Activated T-cell treated with anti-CD3 and anti-CD28 coated beads, Interleukin-2, amount 50 U/mL, for 48 hours (primary cell): Measurements from ENCODE around the gene CRIP1.
A peak's percentile ranks its signal among the peaks of the same experiment; 100 is the strongest.

Experiments used
- DNase-seq, 2 experiments: peaks; one replicate each; pipeline ENCODE4 v3.0.0-alpha.2; 2020

Gene CRIP1

DNA sequence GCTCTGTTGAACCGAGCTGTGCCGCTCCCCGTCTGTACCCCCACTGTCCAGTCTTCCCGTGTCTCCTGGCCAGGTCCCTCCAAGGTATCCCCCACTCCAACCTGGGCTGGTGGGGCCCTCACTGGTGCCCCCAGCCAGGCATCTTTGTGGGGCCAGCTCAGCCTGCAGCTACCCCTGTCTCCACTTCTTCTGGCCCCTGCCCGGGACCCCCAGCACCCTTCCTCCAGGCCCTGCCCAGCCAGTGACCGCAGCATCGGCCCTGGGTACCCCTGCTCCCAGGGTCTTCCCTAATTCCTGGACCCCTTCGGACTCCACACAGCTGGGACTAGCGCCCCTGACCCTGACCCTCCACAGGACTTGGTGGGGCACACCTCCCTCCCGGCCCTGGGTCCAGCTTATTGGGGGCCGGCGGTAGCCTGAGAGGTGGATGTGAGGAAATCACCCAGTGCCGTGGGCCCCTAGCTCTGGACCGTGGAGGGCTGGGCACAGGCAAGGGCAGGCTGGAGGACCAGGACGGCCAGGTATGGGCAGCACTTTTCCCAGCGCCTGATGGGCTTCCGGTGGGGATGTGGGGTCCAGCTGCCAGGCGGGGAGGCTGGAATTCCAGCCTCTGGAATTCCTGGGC, 4.1 kb upstream of the CRIP1 start:
- DNase-seq, result no peak

DNA sequence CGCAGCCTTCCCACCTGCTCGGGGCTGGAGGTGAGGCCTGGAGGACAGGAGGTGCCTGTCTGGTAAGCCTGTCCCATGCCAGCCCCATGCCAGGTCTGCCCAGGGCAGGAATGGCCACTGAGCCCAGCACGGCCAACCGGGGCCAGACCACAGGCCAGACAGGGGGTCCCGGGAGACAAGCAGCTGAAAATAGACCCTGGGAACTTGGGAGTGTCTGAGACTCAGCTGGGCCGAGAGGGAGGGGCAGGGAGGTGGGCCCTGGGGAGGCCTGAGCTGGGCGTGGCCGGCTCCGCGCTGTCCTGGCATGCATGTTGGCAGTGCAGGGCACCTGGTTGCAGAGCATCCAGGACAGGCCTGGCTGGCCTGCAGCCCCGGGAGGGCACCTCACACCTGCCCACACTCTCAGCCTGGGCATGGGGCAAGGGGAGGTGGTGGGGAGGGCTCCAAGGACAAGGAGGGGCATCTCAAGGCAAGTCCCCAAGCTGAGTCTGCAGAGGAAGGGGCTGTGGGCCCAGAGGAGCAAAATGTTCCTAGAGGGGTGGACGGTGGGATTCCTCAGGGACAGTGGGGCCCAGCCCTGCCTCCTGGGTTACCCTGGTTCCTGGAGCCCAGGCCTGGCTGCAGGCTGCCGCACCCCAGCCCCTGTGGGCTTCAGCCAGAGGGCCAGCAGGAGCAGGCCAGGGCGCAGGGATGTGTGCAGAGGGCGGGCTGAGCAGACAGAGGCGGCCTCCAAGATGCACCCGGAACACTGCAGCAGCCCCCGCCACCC, 3.2 kb upstream of the CRIP1 start:
- no peak for DNase-seq

DNA sequence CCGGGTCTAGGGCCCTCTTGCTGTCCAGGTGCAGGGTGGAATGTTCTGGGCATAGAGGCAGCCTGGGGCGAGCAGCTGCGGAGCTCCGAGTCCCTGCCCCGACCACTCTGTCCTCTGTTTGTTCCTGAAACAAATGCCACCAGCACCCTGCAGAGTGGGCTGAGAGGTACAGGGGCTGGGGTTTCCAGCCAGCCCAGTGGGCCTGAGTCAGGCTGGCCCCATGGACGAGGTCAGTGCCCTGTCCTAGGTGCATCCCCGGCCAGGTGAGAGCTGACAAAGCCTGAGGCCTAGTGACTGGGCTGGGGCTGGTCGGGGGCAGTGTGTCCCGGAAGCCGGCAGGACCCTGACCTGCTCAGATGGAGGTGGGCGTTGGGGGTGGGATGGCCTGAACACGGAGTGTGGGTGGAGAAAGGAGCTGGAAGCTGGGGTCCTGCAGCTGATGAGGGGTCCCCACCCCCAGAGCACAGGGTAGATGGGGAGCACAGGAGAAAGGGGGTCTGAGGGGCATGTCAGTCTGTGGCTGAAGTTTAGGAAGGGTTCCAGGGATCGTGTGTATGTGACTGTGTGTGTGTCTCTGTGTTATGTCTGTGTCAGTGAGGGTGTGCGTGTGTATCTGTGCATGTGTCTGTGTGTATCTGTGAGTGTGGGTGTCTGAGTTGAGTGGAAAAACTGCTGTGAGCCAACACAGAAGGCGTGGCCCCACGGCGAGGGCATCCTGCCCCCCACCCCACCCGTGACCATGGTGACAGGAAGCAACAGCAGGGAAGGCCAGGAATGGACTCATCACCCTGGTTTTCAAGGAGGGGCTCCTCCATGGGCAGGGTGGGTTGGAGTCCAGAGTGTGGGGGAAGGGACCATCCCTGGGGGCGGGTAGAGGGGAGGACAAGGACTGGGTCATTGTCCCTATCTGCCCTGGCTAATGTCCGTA, 2.4 kb upstream of the CRIP1 start:
- no peak for DNase-seq

DNA sequence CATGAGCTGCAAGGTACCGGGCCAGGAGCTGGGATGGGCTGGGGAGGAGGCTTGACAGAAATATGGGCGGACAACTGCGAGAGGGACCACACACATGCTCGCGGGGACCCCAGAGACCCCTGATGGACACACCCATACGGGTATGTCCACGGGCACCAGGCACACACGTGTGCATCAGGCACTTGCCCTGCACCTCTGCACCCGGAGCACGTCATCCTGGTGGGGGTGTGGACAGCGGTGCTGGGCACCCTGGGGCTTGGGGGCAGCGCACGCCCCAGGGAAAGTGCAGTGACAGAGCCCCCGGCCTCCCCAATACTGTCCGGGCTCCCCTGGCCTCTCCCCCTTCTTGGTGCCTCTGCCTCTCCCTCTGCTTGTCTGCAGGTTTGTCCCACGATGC, 1.7 kb upstream of the CRIP1 start:
- no peak for DNase-seq

DNA sequence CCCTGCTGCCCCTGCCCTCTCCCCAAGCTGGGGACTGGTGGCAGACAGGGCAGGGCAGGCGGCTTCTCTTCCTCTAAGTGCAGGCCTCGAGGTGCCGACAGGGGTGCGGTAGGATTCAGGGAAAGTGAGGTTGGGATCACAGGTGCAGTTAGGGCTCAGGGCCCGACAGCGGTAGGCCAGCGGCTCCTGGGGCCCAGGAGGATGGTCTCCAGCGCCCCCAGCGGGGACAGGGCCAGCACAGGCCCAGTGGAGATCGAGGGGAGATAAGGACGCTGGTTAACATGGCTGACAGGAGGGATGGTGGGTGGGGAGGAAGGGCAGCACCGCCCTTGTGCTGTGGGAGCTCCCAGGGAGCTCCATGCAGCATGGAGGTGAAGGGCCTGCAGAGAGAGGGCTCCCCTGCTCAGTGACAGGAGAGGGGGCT, 935 bp upstream of the CRIP1 start:
- peak in 1 of 2 experiments; percentile 59 for DNase-seq

DNA sequence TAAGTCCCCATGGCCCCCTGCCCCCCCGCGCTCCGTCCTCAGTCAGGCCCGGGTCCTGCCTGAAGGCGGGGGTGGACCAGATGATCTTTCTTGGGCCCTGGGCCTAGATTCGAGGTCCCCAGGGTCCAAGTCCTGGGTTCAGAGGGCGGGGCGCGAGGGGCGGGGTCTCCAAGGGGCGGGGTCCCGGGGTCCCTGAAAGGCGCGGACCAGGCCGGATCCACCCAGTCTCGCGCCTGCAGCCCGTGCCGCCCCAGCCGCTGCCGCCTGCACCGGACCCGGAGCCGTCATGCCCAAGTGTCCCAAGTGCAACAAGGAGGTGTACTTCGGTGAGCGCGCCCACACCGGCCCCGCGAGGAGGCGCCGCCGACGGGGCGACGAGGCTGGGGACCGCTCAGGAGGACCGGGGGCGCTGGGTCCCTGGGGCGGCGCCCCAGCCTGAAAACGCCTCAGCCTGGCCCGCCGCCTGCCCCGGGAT, 325 bp downstream of the CRIP1 start:
- peak; percentile 67 to 71 for DNase-seq

DNA sequence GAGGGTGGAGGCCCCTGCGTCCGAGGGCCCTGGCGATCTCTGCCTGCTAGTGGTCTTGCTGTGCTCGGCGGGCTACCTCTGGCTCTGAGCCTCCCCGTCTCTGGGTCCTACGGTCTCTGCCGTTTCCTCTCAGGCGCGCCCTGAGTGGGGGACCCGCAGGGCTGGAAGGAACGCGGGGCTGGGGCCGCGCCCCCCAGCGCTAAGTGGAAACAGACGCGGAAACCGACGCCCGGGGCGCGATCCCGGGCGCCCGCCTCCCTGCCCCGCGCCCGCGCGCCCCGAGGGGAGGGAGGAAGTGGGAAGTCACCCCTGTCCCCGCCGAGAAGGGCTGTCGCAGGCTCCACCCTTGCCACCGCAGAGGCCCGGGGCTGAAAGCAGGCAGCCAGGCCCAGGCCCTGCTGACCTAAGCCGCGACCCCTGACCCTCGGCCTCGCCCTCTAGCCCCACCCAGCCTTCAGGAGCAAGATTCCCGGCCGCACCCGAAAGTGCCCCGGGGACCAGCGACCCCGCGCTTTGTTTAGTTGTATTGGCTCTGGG, 831 bp downstream of the CRIP1 start:
- peak; percentile 69 to 75 for DNase-seq

DNA sequence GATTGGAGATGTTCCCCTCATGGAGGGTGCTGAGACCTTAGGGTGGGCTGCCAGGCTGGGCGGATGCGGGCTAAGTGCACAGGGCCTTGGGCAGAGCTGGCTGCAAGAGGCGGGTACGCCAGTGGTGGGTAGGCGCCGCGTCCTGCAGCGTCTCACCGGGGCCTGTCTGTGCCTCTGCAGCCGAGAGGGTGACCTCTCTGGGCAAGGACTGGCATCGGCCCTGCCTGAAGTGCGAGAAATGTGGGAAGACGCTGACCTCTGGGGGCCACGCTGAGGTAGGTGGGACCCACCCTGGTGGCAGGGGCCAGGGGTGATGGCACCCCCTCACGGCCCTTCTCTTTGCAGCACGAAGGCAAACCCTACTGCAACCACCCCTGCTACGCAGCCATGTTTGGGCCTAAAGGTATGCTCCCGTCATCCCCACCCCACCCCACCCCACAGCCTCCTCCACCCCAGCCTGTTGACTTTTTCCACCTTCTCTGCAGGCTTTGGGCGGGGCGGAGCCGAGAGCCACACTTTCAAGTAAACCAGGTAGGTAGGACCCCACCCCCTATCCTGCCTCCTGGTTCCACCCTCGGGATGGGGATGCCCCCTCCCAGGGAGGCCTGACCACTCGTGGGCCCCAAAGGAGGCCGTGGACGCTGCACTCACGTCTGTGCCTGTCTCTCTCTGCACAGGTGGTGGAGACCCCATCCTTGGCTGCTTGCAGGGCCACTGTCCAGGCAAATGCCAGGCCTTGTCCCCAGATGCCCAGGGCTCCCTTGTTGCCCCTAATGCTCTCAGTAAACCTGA, 1.5 kb downstream of the CRIP1 start:
- peak; percentile 54 to 61 for DNase-seq

DNA sequence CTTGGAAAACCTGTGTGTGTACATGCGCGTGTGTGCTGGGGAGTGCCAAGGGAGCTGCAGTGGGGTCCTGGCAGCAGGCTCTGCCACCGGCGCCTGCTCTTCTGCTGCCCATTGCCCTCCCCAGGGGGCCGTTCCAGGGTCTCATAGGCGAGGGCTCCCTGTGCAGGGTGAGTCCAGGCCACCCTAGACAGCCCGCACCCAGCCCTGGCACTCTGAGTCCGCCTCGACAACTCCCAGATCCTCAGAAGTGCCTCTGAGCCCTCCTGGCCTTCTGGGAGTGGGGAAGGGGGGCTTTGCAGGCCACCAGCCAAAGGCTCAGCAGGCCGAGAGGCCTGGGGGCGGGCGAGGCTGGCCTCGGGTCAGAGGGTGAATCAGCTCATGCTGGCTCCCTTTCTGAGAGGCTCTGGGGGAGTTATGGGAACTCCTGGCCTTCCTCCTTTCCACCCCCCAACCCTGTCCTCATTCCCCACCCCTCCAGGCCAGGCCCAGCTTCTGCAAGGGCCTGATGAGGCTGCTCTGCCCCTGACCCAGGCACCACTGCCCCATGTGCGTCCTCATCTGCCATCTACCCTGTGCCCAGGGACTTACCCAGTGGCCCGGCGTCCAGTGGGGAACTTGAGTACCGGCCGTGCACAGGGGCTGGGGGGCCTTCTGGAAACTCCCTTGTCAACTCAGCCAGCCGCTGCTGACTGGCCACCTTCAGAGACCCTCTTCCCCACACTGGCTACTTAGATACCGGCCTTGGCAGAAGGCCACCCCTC, 2.3 kb downstream of the CRIP1 start:
- DNase-seq, result no peak

DNA sequence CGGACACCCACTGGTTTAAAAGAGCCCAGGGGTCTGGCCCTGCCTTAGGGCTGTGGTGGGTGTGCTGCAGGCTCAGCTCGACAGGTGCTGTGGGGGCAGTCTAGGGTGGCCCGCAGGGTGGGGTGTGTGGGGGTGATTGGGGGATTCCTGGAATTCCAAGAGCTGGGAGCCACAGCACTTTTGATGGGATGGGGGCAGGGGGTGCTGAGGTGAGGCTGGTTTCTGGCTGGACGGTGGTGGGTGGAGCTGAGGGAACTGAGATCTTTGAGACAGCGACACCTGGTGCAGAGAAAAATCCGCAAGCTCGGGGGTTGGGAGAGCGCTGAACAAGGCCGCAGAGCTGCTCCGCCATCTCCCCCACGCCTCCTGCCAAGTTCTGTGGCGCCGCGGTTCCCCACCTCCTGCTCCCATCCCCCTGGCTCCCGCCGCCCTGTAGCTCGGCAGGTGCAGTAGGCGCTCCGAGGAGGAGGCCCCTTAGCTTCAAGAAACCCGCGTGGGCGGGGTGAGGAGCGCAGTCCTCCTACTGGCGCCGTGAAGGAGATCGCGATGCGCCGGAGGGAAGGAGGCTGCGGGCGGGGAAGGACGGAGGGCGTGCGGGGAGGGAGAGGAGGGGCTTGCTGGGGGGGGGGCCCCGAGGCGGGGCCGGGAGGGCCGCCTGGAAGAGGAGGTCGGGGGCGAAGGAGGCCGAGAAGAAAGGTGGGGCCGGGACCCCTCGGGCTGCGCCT, 3.0 kb downstream of the CRIP1 start:
- peak; percentile 87 to 92 for DNase-seq

DNA sequence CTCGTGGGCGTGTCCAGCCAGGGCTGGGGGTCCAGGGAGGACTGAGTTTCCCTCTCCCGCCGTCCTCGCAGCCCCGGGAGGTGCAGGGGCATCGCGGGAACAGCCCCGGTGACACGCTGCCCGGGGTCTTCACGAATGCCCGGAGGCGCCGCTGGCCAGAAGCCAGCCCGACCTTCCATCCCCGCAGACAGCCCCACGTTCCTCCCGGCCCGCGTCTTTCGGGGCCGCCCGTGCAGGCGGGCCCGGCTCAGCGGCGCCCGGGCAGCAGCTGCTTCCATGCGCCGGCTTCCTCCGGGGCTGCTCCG, 3.5 kb downstream of the CRIP1 start:
- no peak for DNase-seq

DNA sequence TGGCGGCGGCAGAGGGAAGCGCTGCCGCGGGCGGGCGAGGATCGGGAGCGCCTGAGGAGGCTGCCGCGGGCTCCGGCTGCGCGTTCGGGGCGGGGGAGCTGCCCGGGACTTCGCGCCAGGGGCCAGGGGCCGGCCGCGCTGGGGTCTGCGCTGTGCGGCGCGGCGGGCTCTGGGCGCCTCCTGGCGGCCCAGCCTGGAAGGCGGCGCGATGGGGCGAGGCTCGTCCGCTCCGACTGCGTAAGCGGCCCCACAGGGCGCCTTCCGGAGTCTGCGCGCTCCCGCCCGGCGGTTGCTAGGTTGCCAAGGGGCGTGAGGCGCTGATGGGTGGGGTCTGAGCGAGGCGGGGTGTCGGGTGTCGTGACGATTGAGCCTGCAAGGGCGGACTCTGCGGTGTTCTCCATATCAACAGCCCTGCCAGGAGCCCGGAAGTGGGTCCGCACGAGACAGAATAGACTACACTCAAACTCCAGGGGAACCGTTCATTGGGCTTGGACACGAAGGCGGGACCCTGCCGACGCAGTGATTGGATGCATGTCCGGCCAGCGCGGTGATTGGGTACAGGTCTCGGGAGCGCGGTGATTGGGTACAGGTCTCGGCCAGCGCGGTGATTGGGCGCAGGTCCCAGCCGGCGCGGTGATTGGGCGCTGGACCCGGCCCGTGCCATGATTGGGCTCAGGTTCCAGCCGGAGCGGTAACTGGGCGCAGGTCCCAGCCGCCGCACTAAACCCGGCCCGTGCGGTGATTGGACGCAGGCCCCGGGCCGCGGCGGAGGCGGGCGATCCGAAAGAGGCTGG, 4.1 kb downstream of the CRIP1 start, which contains the start of gene TEDC1:
TEDC1 (plus strand) TSS at position 675 of the 794 bp plus-strand sequence. CDS start 130 bp downstream, outside the sequence.
- DNase-seq, result peak; percentile 99

DNA sequence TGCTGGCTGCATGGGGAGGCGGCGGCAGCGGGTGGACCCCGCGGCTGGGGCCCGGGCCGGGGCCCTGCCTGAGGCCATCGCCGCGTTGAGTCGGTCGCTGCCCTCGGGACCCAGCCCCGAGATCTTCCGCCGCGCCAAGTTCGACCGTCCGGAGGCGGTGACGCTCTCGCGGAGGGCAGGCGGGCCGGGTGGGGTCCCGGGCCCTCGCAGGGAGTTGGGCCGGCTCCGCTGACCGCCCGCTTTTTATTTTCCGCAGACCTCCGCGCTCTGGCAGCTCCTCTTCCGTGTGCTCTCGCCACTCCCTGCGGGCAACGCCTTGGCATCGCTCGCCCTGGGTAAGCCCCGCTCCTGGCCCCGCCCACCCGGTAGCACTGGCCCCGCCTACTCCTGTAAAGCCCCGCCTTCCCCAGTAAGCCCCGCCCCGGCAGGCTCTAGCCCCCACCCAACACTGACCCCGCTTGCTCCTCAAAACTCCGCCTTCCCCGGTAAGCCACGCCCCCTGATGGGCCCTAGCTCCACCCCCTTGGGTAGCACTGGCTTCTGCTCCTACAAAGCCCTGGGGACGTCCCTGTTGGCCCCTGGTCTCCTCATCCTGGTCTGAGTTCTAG, 4.8 kb downstream of the CRIP1 start:
- peak; percentile 97 for DNase-seq

DNA sequence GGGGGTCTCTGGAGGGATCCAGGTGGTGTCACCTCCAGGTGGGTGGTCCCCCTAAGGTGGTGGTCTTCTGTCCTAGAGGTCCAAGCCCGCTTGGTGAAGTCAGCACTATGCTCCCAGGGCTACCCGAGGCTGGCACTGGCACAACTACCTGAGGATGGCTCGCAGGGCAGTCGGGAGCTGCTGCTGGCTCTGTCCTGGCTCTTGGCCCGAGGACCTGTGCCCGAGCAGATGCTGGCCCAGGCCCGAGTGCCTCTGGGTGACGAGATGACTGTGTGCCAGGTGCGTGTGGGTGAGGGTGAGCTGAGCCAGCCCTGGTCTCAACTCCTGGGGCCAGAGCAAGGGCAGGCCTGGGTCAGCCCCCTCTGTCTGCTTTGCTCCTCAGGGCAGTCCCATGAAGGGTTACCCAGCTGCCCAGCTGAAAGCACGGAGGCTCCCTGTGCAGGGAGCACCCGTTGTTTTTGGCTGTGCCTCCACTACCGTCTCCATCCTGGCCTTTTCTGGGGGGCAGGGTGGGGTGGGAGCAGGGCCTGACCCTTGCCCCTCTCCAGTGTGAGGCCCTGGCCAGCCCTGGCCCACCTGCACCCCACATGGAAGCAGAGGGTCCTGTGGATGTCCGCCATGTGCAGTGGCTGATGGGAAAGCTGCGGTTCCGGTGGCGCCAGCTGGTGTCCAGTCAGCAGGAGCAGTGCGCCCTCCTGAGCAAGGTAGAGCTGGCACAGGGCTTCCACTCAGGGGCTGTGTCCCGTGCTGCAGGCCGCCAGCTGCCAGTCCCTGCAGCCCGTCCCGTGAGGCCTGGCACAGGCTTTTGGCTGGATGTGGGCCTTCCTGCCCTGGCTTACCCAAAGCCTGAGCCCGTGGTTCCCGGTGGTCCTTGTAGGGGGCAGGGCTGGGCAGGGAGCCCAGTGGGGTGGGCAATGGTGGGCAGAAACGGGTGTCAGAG, 5.6 kb downstream of the CRIP1 start:
- DNase-seq, result peak in 1 of 2 experiments; percentile 15

DNA sequence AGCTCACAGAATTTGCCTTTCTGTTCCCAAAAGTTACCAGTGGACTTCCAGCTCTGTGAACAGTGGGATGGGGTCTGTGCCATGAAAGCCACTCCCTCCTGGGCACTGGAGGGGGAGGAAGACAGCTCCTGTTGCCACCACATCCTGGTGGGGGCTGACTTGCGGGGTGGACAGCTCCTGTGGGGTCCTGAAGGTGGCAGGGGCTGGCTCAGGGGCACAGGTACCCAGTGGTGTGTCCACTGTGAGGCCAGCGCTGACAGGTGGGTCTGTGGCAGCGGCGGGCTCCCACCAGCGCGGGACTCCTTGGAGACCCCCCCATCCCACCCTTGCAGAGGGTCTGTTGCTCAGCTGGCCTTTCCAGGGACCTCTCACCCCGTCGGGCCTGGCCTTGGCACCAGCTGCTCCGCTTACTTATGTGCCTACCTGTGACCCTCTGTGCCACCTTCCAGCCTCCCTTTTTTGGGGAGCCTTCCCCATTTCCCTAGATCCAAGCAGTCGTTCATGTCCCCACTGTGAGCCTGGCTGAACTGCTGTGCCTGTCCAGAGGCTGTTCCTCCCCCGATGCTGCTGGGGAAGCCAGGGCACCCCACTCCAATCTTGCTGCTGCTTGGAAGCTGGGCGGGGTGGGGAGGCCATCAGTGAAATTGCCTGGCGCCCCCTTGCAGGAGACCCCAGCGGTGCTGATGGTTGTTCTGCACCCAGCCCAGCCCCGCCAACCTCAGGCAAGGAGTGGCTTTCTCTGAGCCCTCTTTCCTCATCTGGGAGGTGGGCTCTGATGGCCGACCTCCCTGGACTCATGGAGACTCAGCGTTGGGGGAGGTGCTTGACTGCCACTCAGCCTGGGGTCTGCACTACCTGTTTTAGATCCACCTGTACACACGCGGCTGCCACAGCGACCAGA, 6.5 kb downstream of the CRIP1 start:
- DNase-seq, result peak in 1 of 2 experiments; percentile 17

DNA sequence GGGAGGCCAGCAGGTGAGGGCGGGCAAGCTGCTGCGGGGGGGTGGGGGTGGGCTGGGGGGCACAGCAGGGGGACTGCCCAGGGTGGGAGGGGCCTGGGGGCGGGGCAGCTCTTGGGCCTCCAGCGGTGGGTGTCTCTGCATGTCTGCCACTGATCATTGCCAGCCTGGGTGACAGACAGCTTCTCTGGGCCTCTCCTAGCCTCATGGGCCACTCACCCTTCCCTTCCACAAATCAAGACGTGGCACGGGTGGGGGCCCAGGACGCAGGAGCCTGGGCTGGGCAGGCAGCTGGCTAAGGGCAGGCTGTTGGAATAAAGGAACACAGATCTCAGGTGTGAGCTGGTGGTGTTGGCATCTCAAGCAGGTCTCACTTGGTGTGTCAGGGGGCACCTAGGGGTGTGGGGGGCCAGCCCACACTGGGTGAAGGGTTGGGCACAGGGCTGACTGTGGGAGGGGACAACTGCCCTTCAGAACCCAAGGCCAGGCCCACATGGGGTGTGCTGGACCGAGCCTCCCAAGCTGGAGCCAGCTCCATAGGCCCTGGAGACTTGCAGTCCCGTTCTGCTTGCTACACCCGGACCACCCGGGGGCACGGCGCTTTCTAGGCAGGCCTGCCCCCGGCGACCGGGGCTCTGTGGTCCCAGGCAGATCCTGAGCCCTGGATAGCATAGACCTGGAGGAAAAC, 7.4 kb downstream of the CRIP1 start:
- peak in 1 of 2 experiments; percentile 16 for DNase-seq

DNA sequence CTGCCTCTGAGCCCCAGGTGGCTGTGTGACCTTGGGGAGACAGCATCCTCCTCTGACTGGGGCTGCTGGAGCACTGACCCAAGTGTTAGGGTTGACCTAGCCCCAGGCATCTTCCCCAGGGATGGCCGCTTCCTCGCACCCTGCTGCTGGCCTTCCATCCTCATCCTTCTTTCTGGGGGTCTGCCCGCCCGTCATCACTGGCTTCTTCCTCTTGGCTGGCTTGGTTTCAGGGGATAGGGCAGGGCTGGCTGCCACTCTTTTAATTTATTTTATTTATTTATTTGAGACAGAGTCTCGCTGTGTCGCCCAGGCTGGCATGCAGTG, 7.9 kb downstream of the CRIP1 start:
- DNase-seq, result no peak
